Aorta (tissue), 5 donors: ENCODE results near the gene KLHDC1. TPM values are rescaled to one million over a fixed set of nuclear protein-coding genes. Genes with fewer than 3 reads are reported as not detected.
A peak's percentile ranks its signal among the peaks of the same experiment; 100 is the strongest.
"Not testable (repeated sequence)": the region's sequence is repeated elsewhere in the genome, so short reads cannot be mapped to it uniquely, and the experiment has no call there.

Source experiments
- ATAC-seq: fragments of 200-7000 bp; cut with Tn5 transposase; one replicate; pipeline ENCODE4 v1.9.1; 2022; ENCODE audit warnings: moderate library complexity; ENCODE audit not compliant: low FRiP score
- DNase-seq, 2 donors: peaks; one replicate each; pipeline ENCODE4 v3.0.0-alpha.2; 2020
- H3K27ac ChIP-seq, 2 donors: one replicate each; pipeline ENCODE4 v1.5.1; 2013; ENCODE audit warnings: low read length in 2 of 2, mild to moderate bottlenecking in 2 of 2, moderate library complexity in 2 of 2, control low read depth in 1 of 2, inconsistent platforms in 1 of 2, low read depth in 1 of 2
- H3K27me3 ChIP-seq, 2 donors: one replicate each; pipeline ENCODE4 v1.6.1; 2013; ENCODE audit warnings: control low read depth in 1 of 2, low read length in 1 of 2, mild to moderate bottlenecking in 1 of 2, moderate library complexity in 1 of 2; ENCODE audit not compliant: insufficient read depth in 2 of 2, control insufficient read depth in 1 of 2
- H3K36me3 ChIP-seq, 2 donors: one replicate each; pipeline ENCODE4 v1.6.1; 2013; ENCODE audit warnings: control low read depth in 1 of 2, low read length in 1 of 2, mild to moderate bottlenecking in 1 of 2; ENCODE audit not compliant: insufficient read depth in 2 of 2, control insufficient read depth in 1 of 2
- H3K4me1 ChIP-seq, 2 donors: one replicate each; pipeline ENCODE4 v1.6.1; 2013; ENCODE audit warnings: low read length in 2 of 2, control low read depth in 1 of 2, mild to moderate bottlenecking in 1 of 2, moderate library complexity in 1 of 2; ENCODE audit not compliant: insufficient read depth in 2 of 2, control insufficient read depth in 1 of 2
- H3K4me3 ChIP-seq, 2 donors: one replicate each; pipeline ENCODE4 v1.5.1; 2013; ENCODE audit warnings: low read length in 2 of 2, control low read depth in 1 of 2, mild to moderate bottlenecking in 1 of 2
- H3K9me3 ChIP-seq: one replicate; pipeline ENCODE4 v1.6.1; 2013; ENCODE audit warnings: mild to moderate bottlenecking, low read length; ENCODE audit not compliant: control insufficient read depth
- WGBS, 2 donors: extraction: QIAGEN DNeasy Blood & Tissue Kit; methylation state at CpG; one replicate each; pipeline ENCODE4 v1.1.7; 2013; 5-methylcytosine and 5-hydroxymethylcytosine counted together
- intact Hi-C, 2 donors: fragments of 100-400 bp; cut with DNase I; formaldehyde crosslinking; loops; one replicate each; pipeline versions ENCODE4 v1.14.2 to v1.15.0; 2022
- polyA plus RNA-seq, 2 donors: library from polyadenylated mRNA; stranded (reverse); fragments of 200-250 nt; gene quantifications; one replicate each; pipeline ENCODE4 v1.2.3, GENCODE V29; 2013
- total RNA-seq, 2 donors: library from RNA; stranded (reverse); fragmentation: NEBNext Ultra II Directional; extraction: Animal tissue kit (Norgen Biotek cat#: 25700); gene quantifications; one replicate each; pipeline ENCODE4 v1.2.1, GENCODE V29; 2021
- donor health status: healthy with polysubstance abuse.
- donor health status: Bipolar disorder and iron deficiency.
- donor health status: DM: no; HTN: no; CAD: no.
- donor health status: DM: no; HTN: no; CAD: no.
- donor health status: DM: yes; HTN: yes; CAD: no.

KLHDC1 gene
- total and polyA plus RNA-seq, 4 donors = 1.4 to 19.4 (median 8.2) TPM

DNA sequence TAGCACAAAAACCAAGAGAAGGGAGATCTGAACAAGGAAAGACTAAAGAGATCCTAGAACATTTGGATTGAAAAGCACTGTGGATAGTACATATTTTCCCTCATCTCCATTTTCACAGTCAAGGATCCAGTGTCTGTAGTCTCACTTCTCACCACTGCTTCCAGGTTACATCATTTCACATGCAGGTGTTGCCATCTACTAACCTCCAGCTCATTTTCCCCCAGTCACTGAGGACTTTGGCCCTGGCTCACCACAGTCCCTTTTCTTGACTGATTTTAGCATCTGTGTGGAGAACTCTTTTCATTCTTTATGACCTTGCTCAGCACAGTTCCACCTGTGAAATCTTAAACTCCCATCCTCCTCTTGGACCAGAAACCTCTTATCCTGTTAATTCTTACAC, 53.6 kb downstream of the KLHDC1 start:
- H3K27ac ChIP-seq, ATAC-seq, intact Hi-C loops, H3K27me3 ChIP-seq, H3K4me3 ChIP-seq, H3K9me3 ChIP-seq, H3K4me1 ChIP-seq, DNase-seq, H3K36me3 ChIP-seq: not testable (repeated sequence)

DNA sequence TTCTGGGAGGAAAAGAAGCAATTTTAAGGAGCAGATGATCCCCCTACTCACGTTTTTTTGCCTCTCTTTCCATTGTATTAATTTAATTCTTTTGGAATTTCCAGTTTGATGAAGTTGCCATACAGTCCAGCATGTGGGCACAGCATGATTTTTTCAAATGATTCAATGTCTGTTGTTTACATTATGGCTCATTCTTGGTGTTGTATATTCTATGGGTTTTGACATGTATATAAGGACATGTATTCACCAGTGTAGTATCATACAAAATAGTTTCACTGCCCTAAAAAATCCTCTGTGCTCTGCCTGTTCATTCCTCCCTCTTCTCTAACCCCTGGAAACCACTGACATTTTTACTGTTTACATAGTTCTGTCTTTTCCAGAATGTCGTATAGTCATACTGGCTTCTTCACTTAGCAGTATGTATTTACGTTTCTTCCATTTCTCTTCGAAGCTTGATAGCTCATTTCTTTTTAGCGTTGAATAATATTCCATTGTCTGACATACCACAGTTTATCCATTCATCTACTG, 61.7 kb downstream of the KLHDC1 start:
- no peaks in the 10 kb centered on the region for H3K4me1 ChIP-seq
- no peak overlapping the region for H3K27ac ChIP-seq
- DNase-seq = no peak
- H3K36me3 ChIP-seq = peaks cover 0 to 2% of the 10 kb centered on the region in 2 donors
- H3K9me3 ChIP-seq = no peaks in the 10 kb centered on the region
- H3K27me3 ChIP-seq = no peaks in the 10 kb centered on the region
- ATAC-seq = no peak
- WGBS, 2 donors = 75 to 81% methylated on average over 5 of the region's 5 CpGs
- intact Hi-C loops = no loop called here
- no peak overlapping the region for H3K4me3 ChIP-seq

DNA sequence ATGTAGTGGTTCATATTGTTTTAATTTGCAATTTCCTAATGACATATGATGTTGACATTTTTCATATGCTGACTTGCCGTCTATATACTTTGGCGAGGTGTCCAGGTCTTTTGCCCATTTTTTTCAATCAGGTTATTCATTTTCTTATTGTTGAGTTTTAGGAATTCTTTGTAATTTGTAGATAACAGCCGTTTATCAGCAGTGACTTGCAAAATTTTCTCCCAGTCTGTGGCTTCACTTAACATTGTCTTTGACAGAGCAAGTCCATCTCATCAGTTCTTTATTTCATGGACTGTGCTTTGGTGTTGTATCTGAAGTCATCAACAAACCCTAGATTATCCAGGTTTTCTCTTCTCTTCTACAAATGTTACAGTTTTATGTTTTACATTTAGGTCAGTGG, 62.5 kb downstream of the KLHDC1 start:
- Histone ChIP-seq H3K27me3 (no peaks in the 10 kb centered on the region), H3K36me3 (peaks cover 0 to 2% of the 10 kb centered on the region in 2 donors), H3K4me1 (no peaks in the 10 kb centered on the region), H3K9me3 (no peaks in the 10 kb centered on the region), H3K27ac (no peak overlapping the region), H3K4me3 (no peak overlapping the region)
- ATAC-seq = no peak
- DNase-seq = no peak
- 65 to 71% methylated on average over 3 of the region's 3 CpGs for WGBS, 2 donors
- intact Hi-C loops = no loop called here

- intact Hi-C loops = no loop called here
- Histone ChIP-seq H3K4me1 (no peaks in the 10 kb centered on the region), H3K4me3 (no peak overlapping the region), H3K36me3 (no peaks in the 10 kb centered on the region), H3K27me3 (no peaks in the 10 kb centered on the region), H3K27ac (no peak overlapping the region), H3K9me3 (no peaks in the 10 kb centered on the region)
- ATAC-seq (no peak), DNase-seq (no peak)
- 73 to 81% methylated on average over 6 of the region's 6 CpGs for WGBS, 2 donors
Measured at GRCh38 chr14:49761839-49762551, 69.1 kb downstream of the KLHDC1 start.

DNA sequence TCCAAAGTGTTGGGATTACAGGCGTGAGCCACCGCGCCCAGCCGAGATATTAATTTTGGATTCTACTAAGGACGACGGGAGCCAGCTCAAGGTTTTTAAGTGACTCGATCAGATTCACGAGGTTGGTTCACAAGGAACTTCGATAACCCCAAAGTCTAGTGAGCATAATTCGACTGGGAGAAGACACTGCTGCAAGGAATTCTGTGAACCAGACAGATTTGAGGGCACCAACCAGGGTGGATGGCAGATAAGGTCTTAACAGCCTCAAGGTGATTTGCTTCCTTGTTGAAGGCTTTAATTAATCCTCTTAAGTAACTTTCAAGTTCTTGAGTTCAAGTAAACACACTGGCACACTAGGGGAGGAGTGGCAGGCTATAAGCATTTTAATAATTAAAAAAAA, 73.9 kb downstream of the KLHDC1 start:
- DNase-seq (no peak), ATAC-seq (no peak)
- Histone ChIP-seq H3K4me1 (peaks cover 0 to 3% of the 10 kb centered on the region in 2 donors), H3K9me3 (no peaks in the 10 kb centered on the region), H3K27me3 (no peaks in the 10 kb centered on the region), H3K36me3 (no peaks in the 10 kb centered on the region), H3K27ac (peak overlapping the region; percentile 87 to 89), H3K4me3 (peak overlapping the region; percentile 75 to 95)
- intact Hi-C loops = loop anchor here (1.0 to 5.0 kb wide), 2 partner anchors 74 to 75 kb away; partner anchors contain the start of gene KLHDC1 (in 2 of the 2)
- WGBS, 2 donors = 85 to 88% methylated on average over 10 of the region's 10 CpGs

GRCh38 chr14:49767270-49767570, 74.3 kb downstream of the KLHDC1 start:
- DNase-seq (no peak), ATAC-seq (no peak)
- intact Hi-C loops = loop anchor here (1.0 to 5.0 kb wide), 2 partner anchors 74 to 75 kb away; partner anchors contain the start of gene KLHDC1 (in 2 of the 2)
- H3K4me3 ChIP-seq = peak overlapping the region; percentile 75 to 95
- peak overlapping the region; percentile 89 to 96 for H3K27ac ChIP-seq
- 0 to 1% methylated on average over 9 of the region's 9 CpGs for WGBS, 2 donors
- H3K9me3 ChIP-seq = no peaks in the 10 kb centered on the region
- no peaks in the 10 kb centered on the region for H3K27me3 ChIP-seq
- H3K4me1 ChIP-seq = peaks cover 0 to 3% of the 10 kb centered on the region in 2 donors
- no peaks in the 10 kb centered on the region for H3K36me3 ChIP-seq

DNA sequence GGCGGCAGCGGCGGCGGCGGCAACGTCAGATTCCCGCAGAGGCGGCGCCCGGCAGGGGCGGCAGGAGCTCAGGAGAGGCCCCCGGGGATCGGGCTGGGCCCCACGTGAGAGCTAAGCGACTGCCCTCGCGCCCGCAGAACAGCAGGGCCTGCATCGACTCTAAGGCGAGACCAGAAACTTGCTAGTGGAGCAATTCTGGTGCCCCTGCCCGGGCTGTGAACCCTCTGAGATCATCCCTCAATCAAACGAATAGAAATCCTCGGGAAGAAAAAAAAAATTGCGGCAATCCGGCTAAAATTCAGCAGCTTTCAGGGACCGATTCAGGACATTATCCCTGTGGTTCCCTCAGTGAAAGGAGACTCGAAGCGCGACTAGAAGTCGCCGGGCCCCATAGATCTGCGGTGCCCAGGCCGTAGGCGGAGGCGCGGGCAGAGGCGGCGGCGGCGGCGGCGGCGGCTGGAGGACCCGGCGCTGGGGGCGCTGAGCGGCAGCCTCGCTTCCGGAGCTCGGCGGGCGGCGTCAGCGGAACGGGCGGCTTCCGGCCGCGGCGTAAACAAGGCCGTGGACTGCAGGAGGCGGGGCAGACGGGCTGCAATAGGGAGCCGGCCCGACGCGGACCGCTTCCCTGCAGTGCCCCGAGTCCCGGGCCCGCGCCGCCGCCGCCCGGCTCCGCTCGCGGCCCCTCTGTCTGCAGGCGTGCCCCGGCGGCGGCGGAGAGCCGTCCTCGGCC, 74.8 kb downstream of the KLHDC1 start, which contains the start of gene KLHDC2:
KLHDC2 (plus strand) TSS at position 583 of the 730 bp plus-strand sequence. CDS start 316 bp downstream, outside the sequence.
- 0% methylated on average over 70 to 86 of the region's 86 CpGs for WGBS, 2 donors
- Histone ChIP-seq H3K4me1 (peaks cover 0 to 3% of the 10 kb centered on the region in 2 donors), H3K27ac (peak within 1 kb of the TSS; percentile 89 to 96), H3K36me3 (no peaks in the 10 kb centered on the region), H3K9me3 (no peaks in the 10 kb centered on the region), H3K27me3 (no peaks in the 10 kb centered on the region), H3K4me3 (peak within 1 kb of the TSS; percentile 95 to 96)
- ATAC-seq (peak; percentile 95), DNase-seq (peak; percentile 95 to 96)
- intact Hi-C loops = loop anchor here (1.0 to 5.0 kb wide), 3 partner anchors 74 to 133 kb away; partner anchors contain the start of genes KLHDC1 (in 2 of the 2) and DNAAF2 (in 1 of the 2)

DNA sequence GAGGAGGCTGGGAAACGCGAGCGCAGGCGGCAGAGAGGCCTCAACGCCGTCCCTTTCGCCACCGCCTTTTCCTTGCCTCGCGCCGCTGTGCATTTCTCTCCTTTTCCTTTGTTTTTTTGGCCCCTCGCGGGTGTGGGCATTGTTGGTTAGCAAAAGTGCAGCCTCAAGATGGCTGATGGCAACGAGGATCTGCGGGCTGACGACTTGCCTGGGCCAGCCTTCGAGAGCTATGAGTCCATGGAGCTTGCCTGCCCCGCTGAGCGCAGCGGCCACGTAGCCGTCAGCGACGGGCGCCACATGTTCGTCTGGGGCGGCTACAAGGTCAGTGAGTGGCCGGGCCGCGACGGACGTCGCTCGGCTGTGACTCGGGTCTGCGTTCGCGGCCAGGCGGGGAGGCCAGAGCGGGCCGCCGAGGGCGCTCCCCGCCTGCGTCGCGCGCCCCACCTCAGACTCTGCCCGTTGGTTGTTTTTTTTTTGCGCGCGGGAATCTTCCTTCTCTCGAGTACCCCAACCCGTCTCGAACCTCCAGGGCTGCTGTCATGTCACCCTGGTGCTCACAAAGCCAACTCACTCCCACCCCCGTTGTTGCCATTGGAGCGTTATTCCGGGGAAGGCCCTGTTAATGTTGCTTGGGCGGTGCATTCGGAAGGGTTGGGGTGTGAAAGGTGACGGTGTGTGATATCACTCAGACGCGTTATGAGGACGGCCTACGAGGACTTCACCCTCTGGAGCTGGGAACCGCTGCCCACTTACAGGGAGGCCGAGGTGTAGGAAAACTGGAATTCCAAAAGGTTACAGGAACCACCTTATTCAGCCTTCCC, 75.6 kb downstream of the KLHDC1 start:
- WGBS, 2 donors = 0% methylated on average over 56 to 67 of the region's 67 CpGs
- Histone ChIP-seq H3K27me3 (no peaks in the 10 kb centered on the region), H3K4me3 (peak overlapping the region; percentile 95 to 96), H3K36me3 (no peaks in the 10 kb centered on the region), H3K4me1 (peaks cover 0 to 3% of the 10 kb centered on the region in 2 donors), H3K9me3 (no peaks in the 10 kb centered on the region), H3K27ac (peak overlapping the region; percentile 89 to 96)
- DNase-seq = peak; percentile 65 to 85
- intact Hi-C loops = loop anchor here (2.0 to 5.0 kb wide), 2 partner anchors 76 to 134 kb away; partner anchors contain the start of genes DNAAF2 (in 1 of the 2) and KLHDC1 (in 1 of the 2)
- ATAC-seq = peak; percentile 49
